NCI-H748 (cell line): Measurements from ENCODE around the gene ORC3.
A peak's percentile ranks its signal among the peaks of the same experiment; 100 is the strongest.
"Not testable (repeated sequence)": the region's sequence is repeated elsewhere in the genome, so short reads cannot be mapped to it uniquely, and the experiment has no call there.

ENCODE experiments used
- DNase-seq: peaks from one replicate; lab custom pipeline; 2025; ENCODE audit not compliant: unreplicated experiment; lab: John Stamatoyannopoulos, UW

Gene ORC3

GRCh38 chr6:87690441-87690840 lies 100.5 kb downstream of the ORC3 start:
- no peak for DNase-seq

DNA sequence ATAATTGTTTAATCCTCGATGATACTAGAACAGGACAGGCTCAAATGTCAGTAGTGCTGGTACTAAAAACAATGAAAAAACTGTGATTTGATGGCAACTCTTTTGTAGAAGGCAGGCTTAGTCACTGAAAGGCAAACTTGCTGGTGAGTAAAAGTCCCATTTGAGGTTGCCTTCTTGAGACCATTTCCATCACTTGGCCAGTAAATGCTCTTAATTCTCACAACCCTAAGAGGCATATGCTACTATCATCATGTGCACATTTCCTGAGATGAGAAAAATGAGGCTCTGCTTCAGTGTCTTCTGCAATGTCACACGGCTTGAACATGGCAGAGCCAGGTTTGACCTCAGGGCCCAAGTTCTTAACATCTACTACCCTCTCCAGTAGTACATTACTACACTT lies 102.2 kb downstream of the ORC3 start:
- no peak for DNase-seq

DNA sequence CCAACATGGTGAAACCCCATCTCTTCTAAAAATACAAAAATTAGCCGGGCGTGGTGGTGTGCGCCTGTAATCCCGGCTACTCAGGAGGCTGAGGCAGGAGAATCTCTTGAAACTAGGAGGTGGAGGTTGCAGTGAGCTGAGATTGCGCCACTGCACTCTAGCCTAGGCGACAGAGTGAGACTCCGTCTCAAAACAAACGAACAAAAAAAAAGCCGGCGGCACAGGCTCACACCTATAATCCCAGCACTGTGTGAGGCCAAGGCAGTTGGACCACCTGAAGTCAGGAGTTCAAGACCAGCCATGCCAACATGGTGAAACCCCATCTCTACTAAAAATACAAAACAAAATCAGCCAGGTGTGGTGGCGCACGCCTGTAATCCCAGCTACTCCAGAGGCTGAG lies 106.9 kb downstream of the ORC3 start:
- not testable (repeated sequence) for DNase-seq

DNA sequence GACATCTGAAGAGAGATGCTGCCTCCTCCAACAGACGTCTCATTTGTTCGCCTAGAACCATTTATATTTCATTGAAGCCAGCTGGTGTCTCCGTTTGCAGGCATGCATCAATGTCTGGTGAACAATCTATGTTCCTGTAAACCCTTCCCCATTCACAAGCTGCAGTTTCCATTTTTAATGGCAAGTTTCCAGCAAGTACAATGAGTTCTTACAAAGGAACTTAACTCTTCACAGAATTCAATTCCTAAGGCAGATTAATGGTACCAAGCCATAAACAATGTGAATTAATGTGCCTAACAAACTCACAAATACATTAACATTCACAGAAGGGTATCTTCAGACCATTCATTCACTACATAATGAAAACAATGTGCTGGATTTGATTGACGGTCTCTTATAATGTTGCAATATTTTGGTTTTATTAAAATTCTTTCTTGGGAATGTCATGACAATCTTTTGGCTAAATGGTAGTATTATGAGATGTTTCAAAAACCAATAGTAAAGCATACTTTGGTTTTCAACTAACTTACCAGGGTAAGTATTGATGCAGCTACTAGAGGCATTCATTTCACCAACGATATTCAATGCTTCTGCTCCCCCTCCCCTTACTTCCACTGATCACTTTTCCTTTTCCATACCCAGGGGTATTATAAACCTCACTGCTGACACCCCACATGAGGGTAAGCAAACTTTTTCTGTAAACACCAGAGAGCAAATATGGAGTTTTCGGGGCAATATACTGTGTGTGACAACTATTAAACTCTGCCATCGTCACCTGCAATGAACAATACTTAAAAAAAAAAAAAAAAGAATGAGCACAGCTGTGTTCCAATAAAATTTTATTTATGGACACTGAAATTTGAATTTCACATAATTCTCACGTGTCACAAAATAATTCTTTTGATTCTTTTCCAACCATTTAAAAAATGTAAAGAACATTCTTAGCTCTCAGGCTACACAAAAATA lies 107.9 kb downstream of the ORC3 start:
- peak; percentile 4 for DNase-seq

DNA sequence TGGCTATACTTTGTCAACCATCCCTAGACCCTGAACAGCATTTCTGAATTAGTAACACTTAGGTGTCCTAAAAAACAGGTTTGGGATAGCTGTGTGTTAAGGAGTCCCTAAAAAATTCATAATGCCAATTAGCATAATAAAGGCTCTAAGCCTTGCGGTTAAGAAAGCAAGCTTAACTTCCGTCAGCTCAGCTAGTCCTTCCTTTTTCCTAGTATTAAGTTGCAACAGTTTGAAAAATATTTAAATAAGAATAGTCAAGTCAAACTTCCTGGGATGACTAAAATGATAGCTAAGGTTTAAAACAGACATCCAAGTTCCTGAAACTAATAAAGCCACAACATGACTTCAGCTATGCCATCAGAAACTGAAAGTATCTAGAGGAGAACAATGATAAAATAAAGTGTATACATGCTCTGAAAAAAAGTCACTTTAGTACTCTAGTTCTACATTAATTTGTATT lies 108.6 kb downstream of the ORC3 start:
- DNase-seq, result no peak

- DNase-seq, result no peak
These were observed 109.6 kb downstream of the ORC3 start for GRCh38 chr6:87699576-87699975.

GRCh38 chr6:87700397-87701343 lies 110.7 kb downstream of the ORC3 start:
- peak; percentile 74 for DNase-seq

DNA sequence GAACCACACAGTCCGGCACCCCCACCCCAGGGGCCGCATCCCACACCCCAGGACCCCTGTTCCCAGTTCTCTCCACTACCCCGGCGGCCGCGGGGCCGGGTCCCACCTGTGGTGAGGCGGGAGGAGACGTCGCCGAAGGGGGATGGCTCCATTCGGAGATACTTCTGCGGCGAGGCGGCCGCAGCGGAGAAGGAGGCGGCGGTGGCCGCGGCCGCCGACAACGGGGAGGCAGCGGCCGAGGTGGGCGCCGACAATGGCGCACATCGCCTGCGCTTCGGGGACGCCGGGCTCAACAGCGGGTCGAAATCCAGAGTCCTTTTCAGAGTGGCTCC lies 111.4 kb downstream of the ORC3 start:
- peak; percentile 71 for DNase-seq

- DNase-seq, result peak; percentile 99
These were observed 112.0 kb downstream of the ORC3 start, which contains the start of gene AKIRIN2 for GRCh38 chr6:87701676-87702588. Gene AKIRIN2, minus strand, starts transcription at chr6:87702233. Its CDS starts 549 bp downstream, at chr6:87701684.

- DNase-seq, result peak; percentile 73
These were observed 112.6 kb downstream of the ORC3 start for GRCh38 chr6:87702589-87702945.

DNA sequence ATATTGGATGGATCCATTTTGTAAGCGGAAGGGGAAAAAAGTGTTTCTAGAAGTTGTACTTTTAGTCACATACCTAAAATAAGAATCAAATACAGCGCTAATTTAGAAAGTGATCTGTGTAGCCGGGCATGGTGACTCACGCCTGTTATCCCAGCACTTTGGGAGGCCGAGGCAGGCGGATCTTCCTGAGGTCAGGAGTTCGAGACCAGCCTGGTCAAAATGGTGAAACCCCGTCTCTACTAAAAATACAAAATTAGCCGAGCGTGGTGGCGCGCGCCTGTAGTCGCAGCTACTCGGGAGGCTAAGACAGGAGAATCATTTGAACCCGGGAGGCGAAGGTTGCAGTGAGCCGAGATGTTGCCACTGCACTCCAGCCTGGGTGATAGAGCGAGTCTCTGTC lies 113.1 kb downstream of the ORC3 start:
- not testable (repeated sequence) for DNase-seq

DNA sequence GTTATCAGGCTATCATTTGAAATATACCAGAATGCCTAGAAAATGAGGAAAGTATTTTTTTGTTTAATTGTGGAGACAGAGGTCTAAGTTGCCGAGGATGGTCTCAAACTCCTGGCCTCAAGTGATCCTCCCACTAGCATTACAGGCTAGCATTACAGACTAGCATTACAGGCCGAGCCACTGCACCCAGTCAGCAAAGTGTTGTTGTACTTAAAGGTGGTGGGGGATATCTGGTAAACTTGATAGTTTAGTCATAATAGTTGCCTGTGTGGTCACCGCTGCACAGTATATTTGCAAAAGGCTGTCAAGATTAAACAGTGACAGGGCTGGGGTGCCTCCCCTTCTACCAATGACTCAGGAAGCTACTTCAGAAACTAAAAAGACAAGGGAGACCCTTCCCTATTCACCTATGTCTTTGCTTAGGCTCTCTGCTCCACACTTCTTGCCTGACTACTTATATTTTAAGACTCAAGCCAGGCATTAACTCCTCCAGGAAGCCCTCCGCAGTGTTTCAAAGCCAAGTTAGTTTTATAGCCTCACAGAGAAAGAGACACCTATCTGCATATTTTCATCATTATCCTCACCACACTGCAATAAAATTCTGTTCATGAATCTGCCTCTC lies 115.2 kb downstream of the ORC3 start:
- no peak for DNase-seq

- no peak for DNase-seq
These were observed 116.4 kb downstream of the ORC3 start for GRCh38 chr6:87706187-87706966.

GRCh38 chr6:87708581-87709427 lies 118.9 kb downstream of the ORC3 start:
- not testable (repeated sequence) for DNase-seq

GRCh38 chr6:87710090-87710489 lies 120.2 kb downstream of the ORC3 start:
- no peak for DNase-seq

- DNase-seq, result not testable (repeated sequence)
These were observed 122.8 kb downstream of the ORC3 start for GRCh38 chr6:87712713-87713112.

GRCh38 chr6:87714093-87714842 lies 124.3 kb downstream of the ORC3 start:
- DNase-seq, result no peak
